ENCODE data around the gene INA. TPM values are rescaled to one million over a fixed set of nuclear protein-coding genes. Genes with fewer than 3 reads are reported as not detected.

INA gene
- total RNA-seq, 1 experiment from 2014 or later, result 14.0 TPM

DNA sequence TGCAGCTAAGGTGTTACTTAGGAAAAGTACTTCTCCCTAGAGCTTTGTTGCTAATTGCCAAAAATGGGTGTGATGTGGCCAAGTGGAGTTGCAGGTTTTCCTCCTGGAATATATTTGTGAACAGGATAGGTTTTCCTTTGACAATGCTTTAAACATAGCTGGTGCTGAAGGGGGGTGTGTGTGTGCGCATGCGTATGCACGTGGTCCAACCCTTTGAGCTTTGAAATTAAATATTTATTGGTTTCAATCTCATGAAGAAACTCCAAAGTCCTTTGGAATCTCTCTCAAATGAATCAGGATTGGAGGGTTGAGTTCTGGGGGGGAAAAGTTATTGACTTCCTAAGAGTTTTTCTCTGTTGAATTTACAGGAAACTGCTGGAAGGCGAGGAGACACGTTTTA is 11.1 kb downstream of the INA start:
- Histone ChIP-seq H3K79me2 (ENCODE audit: insufficient read depth, low read length) (no peaks in the 10 kb centered on the region), H3K14ac (ENCODE audit: insufficient read depth, low read length) (no peak overlapping the region), H3K23me2 (ENCODE audit: insufficient read length, low read depth, low read length, poor library complexity, severe bottlenecking) (no peaks in the 10 kb centered on the region), H2BK20ac (ENCODE audit: low read depth, low read length, poor library complexity, severe bottlenecking) (no peak overlapping the region), H2AFZ (ENCODE audit: low read length) (no peak overlapping the region), H3K9me3 (ENCODE audit: control insufficient read depth, low read depth, low read length) (no peaks in the 10 kb centered on the region), H3K27me3 (ENCODE audit: insufficient read depth, low read length) (no peaks in the 10 kb centered on the region), H2BK15ac (ENCODE audit: low read depth, low read length) (no peak overlapping the region), H3T11ph (ENCODE audit: low read length) (no peak overlapping the region), H4K8ac (replicated peaks; ENCODE audit: insufficient read length, low read depth, low read length) (no peak overlapping the region), H3K23ac (ENCODE audit: insufficient read length, low read depth, low read length) (no peak overlapping the region), H2BK120ac (ENCODE audit: low read depth, low read length, poor library complexity, severe bottlenecking) (no peak overlapping the region), H4K5ac (ENCODE audit: insufficient read length, low read depth, low read length) (no peak overlapping the region), H3K4ac (ENCODE audit: low read depth, low read length) (no peak overlapping the region), H4K20me1 (ENCODE audit: control insufficient read depth, insufficient read depth, insufficient read length) (no peaks in the 10 kb centered on the region), H3K18ac (ENCODE audit: insufficient read length, low read depth, low read length) (no peak overlapping the region), H2BK12ac (ENCODE audit: insufficient read length, low read depth, low read length) (no peak overlapping the region), H2AK5ac (ENCODE audit: insufficient read length, low read length) (no peak overlapping the region), H3K27ac (ENCODE audit: insufficient read length, low read depth, low read length) (no peak overlapping the region), H4K91ac (ENCODE audit: insufficient read length, low read depth, low read length) (no peak overlapping the region), H2BK5ac (ENCODE audit: insufficient read length, low read length) (no peak overlapping the region), H3K9ac (ENCODE audit: extremely low read depth, insufficient read length, low read length) (no peak overlapping the region), H3K56ac (ENCODE audit: insufficient read length, low read depth, low read length) (no peak overlapping the region), H3K79me1 (ENCODE audit: insufficient read depth, low read depth, low read length, poor library complexity, severe bottlenecking) (no peaks in the 10 kb centered on the region), H3K4me2 (ENCODE audit: insufficient read depth, insufficient read length, low read length) (no peak overlapping the region), H3K4me1 (ENCODE audit: insufficient read depth, low read length) (no peaks in the 10 kb centered on the region)
- no CpG with 5 or more reads among the region's 5 CpGs for WGBS (ENCODE audit: extremely low coverage, insufficient read length, low lambda C conversion rate)
- Mint-ChIP-seq H3K4me1 (no peaks in the 10 kb centered on the region), H3K4me3 (no peak overlapping the region), H3K27me3 (ENCODE audit: low read depth) (no peaks in the 10 kb centered on the region), H3K36me3 (ENCODE audit: insufficient read depth in 1 of 3, low read depth in 3 of 3) (no peaks in the 10 kb centered on the region), H3K27ac (no peak overlapping the region), H3K9me3 (no peaks in the 10 kb centered on the region)
- DNase-seq, result no peak
- TF ChIP-seq CTCF (conservative IDR thresholded peaks at IDR 0.05), result no peak
